GM23248 (cell line): ENCODE data around the gene MOGAT3. TPM values are rescaled to one million over a fixed set of nuclear protein-coding genes. Genes with fewer than 3 reads are reported as not detected.

Experiments
- DNase-seq: peaks from one replicate; pipeline ENCODE4 v3.0.0-alpha.2; 2015
- H2AFZ ChIP-seq: fragments of 200-600 bp; sonication (generic); 2 replicates; pipeline ENCODE4 v1.6.1; 2016; ENCODE audit warnings: antibody characterized with exemption
- H3F3A ChIP-seq: fragments of 200-600 bp; sonication (generic); 2 replicates; pipeline ENCODE4 v1.6.1; 2016; ENCODE audit warnings: mild to moderate bottlenecking, antibody characterized with exemption, mixed run types; ENCODE audit not compliant: insufficient read depth
- H3K27ac ChIP-seq: fragments of 200-600 bp; sonication (generic); 2 replicates; pipeline ENCODE4 v1.5.1; 2016; ENCODE audit warnings: mild to moderate bottlenecking
- H3K27me3 ChIP-seq: fragments of 200-600 bp; sonication (generic); replicated peaks from 2 replicates; pipeline ENCODE4 v1.6.1; 2016; ENCODE audit warnings: mild to moderate bottlenecking; ENCODE audit not compliant: insufficient read depth
- H3K36me3 ChIP-seq: fragments of 200-600 bp; sonication (generic); 2 replicates; pipeline ENCODE4 v1.6.1; 2016; ENCODE audit warnings: low read depth, mild to moderate bottlenecking
- H3K4me1 ChIP-seq: fragments of 200-600 bp; sonication (generic); 2 replicates; pipeline ENCODE4 v1.6.1; 2016; ENCODE audit warnings: mild to moderate bottlenecking; ENCODE audit not compliant: insufficient read depth
- H3K4me2 ChIP-seq: fragments of 200-600 bp; sonication (generic); one replicate; pipeline ENCODE4 v1.6.1; 2016; ENCODE audit warnings: mild to moderate bottlenecking; ENCODE audit not compliant: unreplicated experiment
- H3K4me3 ChIP-seq: fragments of 200-600 bp; sonication (generic); 2 replicates; pipeline ENCODE4 v1.5.1; 2016; ENCODE audit warnings: mild to moderate bottlenecking
- H3K79me2 ChIP-seq: fragments of 200-600 bp; sonication (generic); 2 replicates; pipeline ENCODE4 v1.6.1; 2016; ENCODE audit warnings: mild to moderate bottlenecking; ENCODE audit not compliant: insufficient read depth
- H3K9ac ChIP-seq: fragments of 200-600 bp; sonication (generic); 2 replicates; pipeline ENCODE4 v1.6.1; 2016; ENCODE audit warnings: mild to moderate bottlenecking
- H3K9me2 ChIP-seq: fragments of 200-600 bp; sonication (generic); 2 replicates; pipeline ENCODE4 v1.6.1; 2016; ENCODE audit warnings: mixed run types, mild to moderate bottlenecking, moderate library complexity; ENCODE audit not compliant: insufficient read depth
- H3K9me3 ChIP-seq: fragments of 200-600 bp; sonication (generic); one replicate; pipeline ENCODE4 v1.6.1; 2017; ENCODE audit warnings: low read depth
- H4K20me1 ChIP-seq: fragments of 200-600 bp; sonication (generic); 2 replicates; pipeline ENCODE4 v1.6.0; 2016; ENCODE audit not compliant: insufficient read depth
- EZH2 ChIP-seq: fragments of 200-600 bp; sonication (generic); IDR thresholded peaks from 2 replicates; pipeline ENCODE4 v1.6.1; 2018; ENCODE audit warnings: antibody characterized with exemption, mild to moderate bottlenecking; ENCODE audit not compliant: insufficient read depth, poor library complexity, severe bottlenecking
- EZH2phosphoT487 ChIP-seq: fragments of 200-600 bp; sonication (generic); IDR thresholded peaks from 2 replicates; pipeline ENCODE4 v1.6.1; 2018; ENCODE audit warnings: antibody characterized with exemption, moderate library complexity, mild to moderate bottlenecking, low read depth; ENCODE audit not compliant: insufficient read depth
- WGBS, 2 experiments: methylation state at CpG; one replicate each; pipeline ENCODE4 v1.1.6; 2015 to 2017; ENCODE audit warnings: low lambda C conversion rate in 2 of 2, low coverage in 1 of 2; ENCODE audit errors: missing lambda C conversion rate in 2 of 2; 5-methylcytosine and 5-hydroxymethylcytosine counted together
- in situ Hi-C: fragments of 300-500 bp; cut with MboI; formaldehyde crosslinking; loops from 2 replicates; pipeline ENCODE4 v1.15.0; 2020
- microRNA-seq: library from miRNA; unstranded; fragments of <30 nt; microRNA quantifications from one replicate; pipeline ENCODE4, GENCODE V29; 2016; ENCODE audit warnings: borderline number of aligned reads
- polyA plus RNA-seq: library from polyadenylated mRNA; unstranded; fragments of >200 nt; fragmentation: Nextera tagmentation; extraction: Ambion mirVana; gene quantifications from 2 replicates; pipeline ENCODE4 v1.2.1, GENCODE V29; 2016
- small RNA-seq: library from RNA; depleted of rRNA; stranded (forward); fragments of <200 nt; gene quantifications from one replicate; pipeline ENCODE3, GENCODE V24; 2014; ENCODE audit warnings: low read depth, low replicate concordance
- total RNA-seq: library from RNA; depleted of rRNA; stranded (reverse); fragments of >200 nt; shearing (Covaris generic); gene quantifications from 2 replicates; pipeline ENCODE4 v1.2.3, GENCODE V29; 2014; rRNA removed

The MOGAT3 gene
- total and polyA plus RNA-seq, 2 experiments from 2014 or later: not detected

DNA sequence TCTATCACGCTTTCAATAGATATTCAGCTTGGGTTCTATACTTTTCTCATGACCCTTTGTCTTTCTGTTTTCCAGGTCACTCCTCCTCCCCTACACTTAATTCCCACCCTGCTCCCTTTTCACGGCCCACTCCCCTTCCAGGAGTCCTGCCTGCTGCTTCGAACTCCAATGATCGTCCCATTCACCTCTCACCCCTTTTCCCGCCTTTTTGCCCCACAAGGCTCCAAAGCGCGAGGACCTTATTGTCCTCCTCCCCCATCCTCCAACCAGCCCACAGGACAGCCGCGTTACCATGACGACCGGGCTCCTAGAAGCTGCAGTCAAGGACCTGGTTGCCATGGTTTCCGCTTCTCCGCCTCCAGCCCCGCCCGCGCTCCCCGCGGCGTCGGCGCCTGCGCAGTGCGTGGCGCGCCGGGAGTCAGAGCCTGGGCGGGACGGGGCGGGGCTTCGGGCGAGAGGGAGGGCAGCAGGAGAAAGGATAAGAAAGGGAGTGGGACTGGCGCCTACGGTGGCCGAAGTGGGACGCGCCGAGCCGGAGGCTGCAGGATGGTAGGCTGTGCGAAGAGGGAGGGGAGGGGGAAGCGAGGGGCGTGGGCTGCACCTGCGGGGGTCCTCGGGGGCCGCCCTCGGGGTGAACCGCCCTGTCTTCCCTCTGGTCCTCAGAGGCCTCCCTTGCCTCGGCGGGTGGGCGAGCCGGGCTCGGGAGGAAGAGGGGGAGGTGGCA is 46.7 kb downstream of the MOGAT3 start, which contains the start of gene AP1S1:
Gene AP1S1 (plus strand): TSS at position 508 of the 724 bp plus-strand sequence. CDS start 39 bp downstream, at position 547.
- H3K4me3 ChIP-seq: peak within 1 kb of the TSS; percentile 89
- 4 to 7% methylated on average over 23 to 45 of the region's 51 CpGs for WGBS, 2 experiments
- H3K27ac ChIP-seq: no peak within 1 kb of the TSS
- peak within 1 kb of the TSS; percentile 60 for H2AFZ ChIP-seq
- in situ Hi-C loops: no loop called here
- H3K36me3 ChIP-seq: peaks cover 6% of the 10 kb centered on the region; the same call in 1 of the 2 replicates
- H3F3A ChIP-seq: no peaks in the 10 kb centered on the region
- no peaks in the 10 kb centered on the region for H3K27me3 ChIP-seq
- peak within 1 kb of the TSS; percentile 98 for H3K4me2 ChIP-seq
- no peaks in the 10 kb centered on the region for H3K9me3 ChIP-seq
- TF ChIP-seq EZH2phosphoT487: no peak
- TF ChIP-seq EZH2: no peak
- DNase-seq: peak; percentile 92
- no peaks in the 10 kb centered on the region for H4K20me1 ChIP-seq
- H3K9me2 ChIP-seq: no peaks in the 10 kb centered on the region
- peaks cover 32% of the 10 kb centered on the region for H3K79me2 ChIP-seq
- H3K4me1 ChIP-seq: peaks cover 7% of the 10 kb centered on the region
- H3K9ac ChIP-seq: peak within 1 kb of the TSS; percentile 85

DNA sequence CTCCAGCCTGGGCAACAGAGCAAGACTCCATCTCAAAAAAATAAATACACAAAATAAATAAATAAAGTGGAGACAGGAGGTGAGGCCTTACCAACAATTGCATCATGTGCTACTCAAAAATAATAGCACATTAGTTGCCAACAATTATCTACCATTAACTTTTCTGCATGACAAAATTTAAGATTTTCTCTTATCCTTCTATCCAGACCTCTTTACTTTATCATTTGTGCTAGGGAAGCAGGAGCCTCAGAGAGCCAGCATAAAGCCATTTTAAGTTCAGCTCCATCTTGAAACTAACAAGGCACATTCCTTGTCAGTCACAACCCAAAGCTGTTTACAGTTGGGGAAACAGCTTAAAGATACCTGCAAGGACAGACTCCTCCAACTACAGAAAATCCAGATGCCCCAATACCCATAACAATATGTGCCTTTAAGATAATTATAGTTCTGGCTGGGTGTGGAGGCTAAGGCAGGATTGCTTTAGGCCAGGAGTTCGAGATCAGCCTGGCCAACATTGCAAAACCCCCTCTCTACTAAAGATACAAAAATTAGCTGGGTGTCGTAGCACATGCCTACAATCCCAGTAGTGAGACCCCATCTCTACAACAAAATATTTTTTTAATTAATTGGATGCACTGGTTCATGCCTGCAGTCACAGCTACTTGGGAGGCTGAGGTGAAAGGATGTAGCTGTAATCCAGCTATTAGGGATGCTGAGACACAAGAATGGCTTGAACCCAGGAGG is 48.8 kb downstream of the MOGAT3 start:
- Histone ChIP-seq H3K9me3 (no peaks in the 10 kb centered on the region), H2AFZ (no peak overlapping the region), H3F3A (no peaks in the 10 kb centered on the region), H3K4me2 (no peak overlapping the region), H3K27ac (no peak overlapping the region), H3K36me3 (peaks cover 3% of the 10 kb centered on the region; the same call in 1 of the 2 replicates), H3K9ac (no peak overlapping the region), H3K79me2 (peaks cover 23% of the 10 kb centered on the region), H3K4me1 (peaks cover 6% of the 10 kb centered on the region), H3K4me3 (no peak overlapping the region), H4K20me1 (no peaks in the 10 kb centered on the region), H3K27me3 (0 out of 2 replicates have a peak, but pooled peaks cover 6% of the 10 kb centered on the region), H3K9me2 (no peaks in the 10 kb centered on the region)
- TF ChIP-seq EZH2phosphoT487: no peak
- no peak for TF ChIP-seq EZH2
- in situ Hi-C loops: no loop called here
- 43 to 53% methylated on average over 2 of the region's 2 CpGs for WGBS, 2 experiments
- DNase-seq: no peak

Small RNA genes within 50 kb of the gene (microRNA-seq; reads per million reads assigned to microRNA genes)
- gene MIR4653: not detected

Small RNA genes within 50 kb of the gene (small RNA-seq; reads per million reads assigned to genes)
- gene MIR4653: not detected

Other genes starting within 250 kb of the MOGAT3 start
- gene MUC12, start 231.5 kb downstream of the MOGAT3 start, total RNA-seq: 0.54 and 1.5 TPM in 2 replicates
- gene MUC12, start 231.5 kb downstream of the MOGAT3 start, polyA plus RNA-seq: 1.0 and 1.3 TPM in 2 replicates
- gene MUC17, start 181.0 kb downstream of the MOGAT3 start, total RNA-seq: not detected in 2 replicates
- not detected in 2 replicates for gene MUC17, start 181.0 kb downstream of the MOGAT3 start, polyA plus RNA-seq
- gene TRIM56, start 115.6 kb downstream of the MOGAT3 start, total RNA-seq: 10.3 and 11.0 TPM in 2 replicates
- 8.8 and 9.2 TPM in 2 replicates for gene TRIM56, start 115.6 kb downstream of the MOGAT3 start, polyA plus RNA-seq
- gene SERPINE1, start 73.9 kb downstream of the MOGAT3 start, total RNA-seq: 1,900 and 2,000 TPM in 2 replicates
- gene SERPINE1, start 73.9 kb downstream of the MOGAT3 start, polyA plus RNA-seq: 1,537 and 1,563 TPM in 2 replicates
- gene AP1S1, start 46.6 kb downstream of the MOGAT3 start, total RNA-seq: 198 and 236 TPM in 2 replicates
- 37.4 and 38.2 TPM in 2 replicates for gene AP1S1, start 46.6 kb downstream of the MOGAT3 start, polyA plus RNA-seq
- gene VGF, start 35.5 kb downstream of the MOGAT3 start, total RNA-seq: 0.89 TPM in 1 of 2 replicates, not detected in the other
- 0.11 TPM in 1 of 2 replicates, not detected in the other for gene VGF, start 35.5 kb downstream of the MOGAT3 start, polyA plus RNA-seq
- gene NAT16, start 20.7 kb downstream of the MOGAT3 start, total RNA-seq: not detected in 2 replicates
- not detected in 2 replicates for gene NAT16, start 20.7 kb downstream of the MOGAT3 start, polyA plus RNA-seq
- gene PLOD3, start 16.5 kb upstream of the MOGAT3 start, total RNA-seq: 126 and 149 TPM in 2 replicates
- gene PLOD3, start 16.5 kb upstream of the MOGAT3 start, polyA plus RNA-seq: 189 and 190 TPM in 2 replicates
- 98.0 and 102 TPM in 2 replicates for gene ZNHIT1, start 17.1 kb upstream of the MOGAT3 start, total RNA-seq
- gene ZNHIT1, start 17.1 kb upstream of the MOGAT3 start, polyA plus RNA-seq: 119 and 129 TPM in 2 replicates
- 2.9 and 5.0 TPM in 2 replicates for gene CLDN15, start 36.8 kb upstream of the MOGAT3 start, total RNA-seq
- 0.81 and 1.4 TPM in 2 replicates for gene CLDN15, start 36.8 kb upstream of the MOGAT3 start, polyA plus RNA-seq
- gene FIS1, start 44.0 kb upstream of the MOGAT3 start, total RNA-seq: 169 and 193 TPM in 2 replicates
- 235 and 237 TPM in 2 replicates for gene FIS1, start 44.0 kb upstream of the MOGAT3 start, polyA plus RNA-seq
- 40.1 and 51.9 TPM in 2 replicates for gene IFT22, start 120.8 kb upstream of the MOGAT3 start, total RNA-seq
- gene IFT22, start 120.8 kb upstream of the MOGAT3 start, polyA plus RNA-seq: 52.1 and 59.8 TPM in 2 replicates
- gene COL26A1, start 161.8 kb upstream of the MOGAT3 start, total RNA-seq: 1.6 TPM in 1 of 2 replicates, not detected in the other
- gene COL26A1, start 161.8 kb upstream of the MOGAT3 start, polyA plus RNA-seq: not detected in 2 replicates